Activated CD8-positive, alpha-beta memory T cell treated with anti-CD3 and anti-CD28 coated beads, Interleukin-2, amount 50 U/mL, for 4 hours (primary cell): Measurements from ENCODE around the gene ASB4.
"Not testable (repeated sequence)": the region's sequence is repeated elsewhere in the genome, so short reads cannot be mapped to it uniquely, and the experiment has no call there.

ENCODE experiments used
- DNase-seq: peaks from one replicate; pipeline ENCODE4 v3.0.0-alpha.2; 2020

ASB4 gene

DNA sequence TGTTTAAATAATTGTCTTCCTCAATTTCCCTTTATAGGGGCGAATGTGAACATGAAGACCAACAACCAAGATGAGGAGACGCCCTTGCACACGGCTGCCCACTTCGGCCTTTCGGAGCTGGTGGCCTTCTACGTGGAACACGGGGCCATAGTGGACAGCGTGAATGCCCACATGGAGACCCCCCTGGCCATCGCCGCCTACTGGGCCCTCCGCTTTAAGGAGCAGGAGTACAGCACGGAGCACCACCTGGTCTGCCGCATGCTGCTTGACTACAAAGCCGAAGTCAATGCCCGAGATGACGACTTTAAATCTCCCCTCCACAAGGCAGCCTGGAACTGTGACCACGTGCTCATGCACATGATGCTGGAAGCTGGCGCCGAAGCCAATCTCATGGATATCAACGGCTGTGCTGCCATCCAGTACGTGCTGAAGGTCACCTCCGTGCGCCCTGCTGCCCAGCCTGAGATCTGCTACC is 42.1 kb downstream of the ASB4 start:
- no peak for DNase-seq

DNA sequence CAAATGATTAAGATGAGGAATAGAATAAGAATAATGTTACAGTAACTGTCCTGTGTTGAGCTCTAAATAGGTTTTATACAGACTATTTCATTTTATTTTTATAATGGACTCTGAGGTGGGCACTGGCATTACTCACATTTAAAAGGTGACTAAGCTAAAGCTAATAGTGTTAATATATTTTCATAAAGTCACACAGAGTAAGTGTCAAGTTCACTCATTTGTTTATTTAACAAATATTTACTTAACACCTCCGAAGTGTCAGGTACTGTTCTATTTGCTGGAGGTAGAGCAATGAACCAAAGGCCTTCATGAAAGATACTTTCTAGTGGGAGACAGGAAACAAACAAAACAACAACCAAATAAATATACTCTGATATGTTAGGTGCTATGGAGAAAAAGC is 44.0 kb downstream of the ASB4 start:
- DNase-seq, result no peak

DNA sequence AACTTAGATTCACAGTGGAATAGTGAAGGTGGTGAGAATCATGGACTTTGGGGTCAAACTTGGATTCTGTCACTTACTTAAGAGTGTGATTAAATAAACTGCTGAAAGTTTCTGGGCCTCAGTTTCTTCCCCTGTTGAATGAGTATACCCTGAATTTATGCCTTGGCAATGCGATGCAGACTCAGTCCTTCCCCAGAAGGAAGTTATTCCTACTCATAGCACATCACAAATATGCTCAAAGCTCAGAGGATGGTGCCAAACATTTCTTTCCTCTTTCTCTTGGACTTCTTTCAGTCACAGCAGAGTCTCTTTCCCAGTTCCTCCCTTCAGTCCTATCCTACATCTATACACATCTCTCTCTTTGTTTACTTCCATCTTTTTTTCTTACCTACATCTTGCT is 45.1 kb downstream of the ASB4 start:
- DNase-seq, result no peak

DNA sequence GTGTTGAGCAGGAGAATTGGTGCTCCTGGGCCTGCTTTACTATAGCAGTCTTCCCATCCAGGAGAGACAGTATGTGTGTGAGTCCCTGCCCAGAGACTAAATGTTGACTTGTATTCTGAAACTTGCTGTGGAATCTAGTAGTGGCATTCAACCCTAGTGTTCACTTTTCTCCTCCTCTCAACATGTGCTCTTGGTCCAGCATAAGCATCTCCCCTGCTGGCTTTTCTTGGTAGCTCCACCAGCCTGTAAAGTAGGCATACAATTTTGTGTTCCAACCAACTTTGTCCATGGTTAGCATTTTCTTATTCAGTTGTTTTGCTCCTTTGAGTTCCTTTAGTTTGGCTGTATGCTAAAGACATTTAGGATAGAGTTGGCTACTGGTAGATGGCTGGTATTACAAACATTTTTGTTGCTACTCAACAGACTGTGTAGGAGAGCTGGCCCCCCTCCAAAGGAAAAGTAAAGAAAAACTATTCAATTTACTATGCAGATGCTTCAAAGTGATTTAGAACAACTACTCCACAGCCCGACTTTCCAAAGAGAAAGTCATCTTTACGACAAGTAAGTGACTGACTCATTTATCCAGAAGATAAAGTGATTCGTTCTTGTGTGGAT is 46.0 kb downstream of the ASB4 start:
- DNase-seq, result no peak

DNA sequence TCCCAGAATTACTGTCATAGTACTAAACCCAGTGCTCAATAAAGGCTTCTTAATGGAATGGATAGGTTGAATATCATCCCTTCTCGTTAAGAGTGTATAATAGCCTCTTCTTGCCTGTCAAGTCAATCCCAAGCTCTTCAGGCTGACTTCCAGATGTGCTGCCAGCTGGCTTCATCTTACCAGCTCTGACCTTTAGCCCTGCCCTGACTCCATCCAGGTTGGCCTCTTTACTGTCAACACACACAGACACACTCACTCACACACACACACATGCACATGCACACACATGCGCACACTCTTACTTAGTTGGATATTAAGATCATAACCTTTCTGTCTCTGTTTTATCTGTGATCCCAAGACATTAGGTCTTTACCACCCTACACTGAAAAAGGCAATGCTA is 49.1 kb downstream of the ASB4 start:
- DNase-seq, result no peak

DNA sequence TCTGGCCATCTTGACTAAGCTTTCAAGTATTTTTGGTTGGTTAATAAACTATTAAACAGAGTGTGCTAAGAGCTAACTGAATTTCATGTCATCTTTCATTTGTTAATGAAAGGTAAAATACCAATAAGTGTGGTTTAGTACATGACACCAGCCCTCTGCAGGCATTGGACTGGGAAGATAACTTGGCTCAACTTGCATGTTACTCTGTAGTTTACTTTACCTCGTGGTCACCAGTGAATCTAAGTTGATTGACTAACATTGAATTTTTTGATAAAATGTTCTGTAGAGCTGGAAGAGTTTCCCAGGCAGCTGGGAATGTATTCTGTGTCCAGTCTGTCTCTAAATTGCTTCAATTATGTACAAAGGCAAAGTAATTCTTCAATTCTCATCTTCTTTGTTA is 49.9 kb downstream of the ASB4 start:
- no peak for DNase-seq

DNA sequence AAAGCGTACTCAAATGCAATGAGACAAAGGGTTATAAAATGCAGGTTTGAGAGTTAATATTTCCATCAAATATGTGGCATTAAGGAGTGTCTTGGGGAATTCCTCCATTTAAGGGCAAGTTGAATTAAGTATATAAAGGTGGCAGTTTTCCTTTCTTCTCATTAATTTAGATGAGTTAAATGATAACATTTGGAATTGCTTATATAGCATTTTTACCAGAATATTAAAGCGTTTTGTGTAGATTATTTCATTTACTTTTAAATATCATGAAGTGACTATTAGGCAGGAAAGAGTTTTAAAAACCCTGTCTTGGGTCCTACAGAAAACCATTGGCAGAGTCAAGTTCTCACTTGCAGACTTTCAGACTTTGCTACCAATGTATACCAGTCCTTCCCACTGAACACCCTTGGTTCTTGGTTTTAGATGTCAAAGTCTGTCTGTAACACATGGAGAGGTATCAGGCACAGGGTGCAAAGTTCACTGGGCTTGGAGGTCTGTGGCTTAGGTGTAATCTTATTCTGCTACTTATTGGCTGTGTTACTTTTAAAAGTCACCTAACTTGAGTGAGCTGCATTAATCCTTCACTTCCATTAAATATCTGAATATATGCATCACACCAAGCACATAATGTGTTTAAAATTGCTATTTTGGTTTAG is 51.0 kb downstream of the ASB4 start:
- DNase-seq, result no peak

DNA sequence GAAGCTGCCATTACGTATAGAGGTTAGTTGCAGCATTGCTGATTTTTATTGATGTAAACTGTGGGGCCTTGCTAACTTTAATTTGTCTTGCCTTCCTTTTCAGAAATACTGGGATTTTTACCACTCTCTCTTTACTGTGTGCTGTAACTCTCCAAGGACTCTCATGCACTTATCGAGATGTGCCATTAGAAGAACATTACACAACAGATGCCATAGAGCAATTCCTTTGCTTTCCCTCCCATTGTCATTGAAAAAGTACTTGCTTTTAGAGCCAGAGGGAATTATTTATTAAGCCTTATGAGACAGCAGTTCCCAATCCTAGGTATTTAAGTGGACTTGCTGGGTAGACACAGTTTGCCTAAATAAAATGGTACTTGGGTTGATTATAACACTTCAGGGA is 51.7 kb downstream of the ASB4 start:
- no peak for DNase-seq

DNA sequence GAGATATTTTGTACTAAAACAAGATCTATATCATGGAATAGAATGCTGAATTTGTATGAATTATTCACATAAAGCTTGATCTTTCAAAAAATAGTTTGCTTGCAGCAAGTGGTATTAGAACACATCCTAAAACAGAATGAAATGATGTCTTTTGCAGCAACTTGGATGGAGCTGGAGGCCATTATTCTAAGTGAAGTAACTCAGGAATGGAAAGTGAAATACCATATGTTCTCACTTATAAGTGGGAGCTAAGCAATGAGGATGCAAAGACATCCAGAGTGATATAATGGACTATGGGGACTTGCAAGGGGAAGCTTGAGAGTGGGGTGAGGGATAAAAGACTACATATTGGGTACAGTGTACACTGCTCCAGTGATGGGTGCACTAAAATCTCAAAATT is 53.7 kb downstream of the ASB4 start:
- DNase-seq, result no peak

DNA sequence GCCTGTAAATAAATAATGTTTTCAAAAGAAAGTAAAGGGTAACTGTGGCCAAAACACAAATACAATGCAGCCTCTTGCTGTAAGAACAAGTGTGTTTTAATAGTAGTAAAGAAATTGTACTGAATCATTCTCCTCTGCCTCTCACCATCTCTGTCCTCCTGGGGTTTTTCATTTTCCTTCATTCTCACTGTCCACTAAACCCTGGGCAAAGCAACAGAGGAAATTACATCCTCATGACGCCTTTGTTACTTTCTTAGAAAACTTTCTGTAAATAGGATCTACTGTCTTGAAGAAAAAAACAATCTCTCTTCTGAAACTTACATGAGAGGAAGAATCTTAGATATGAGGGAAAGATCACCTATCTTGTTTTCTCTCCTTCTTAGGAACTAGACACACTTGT is 54.6 kb downstream of the ASB4 start:
- DNase-seq, result no peak

DNA sequence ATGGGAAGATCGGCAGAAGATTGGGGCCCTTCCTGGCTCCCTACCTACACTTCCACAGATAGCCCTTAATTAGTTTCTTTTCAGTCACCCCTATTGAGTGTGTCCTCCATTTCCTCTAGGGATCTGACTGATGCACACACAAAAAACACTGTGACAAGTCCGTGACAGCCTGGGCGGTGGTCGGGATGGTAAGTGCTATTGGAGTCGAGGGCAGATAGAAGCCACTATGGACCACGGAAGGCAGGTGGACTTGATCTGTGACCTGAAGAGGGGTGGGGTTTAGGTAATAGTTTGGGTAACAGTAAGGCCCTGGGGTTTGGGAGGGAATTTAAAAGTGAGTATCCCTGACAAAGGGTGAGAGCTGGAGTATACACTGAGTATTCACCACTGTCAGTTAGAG is 57.6 kb downstream of the ASB4 start:
- DNase-seq, result no peak

DNA sequence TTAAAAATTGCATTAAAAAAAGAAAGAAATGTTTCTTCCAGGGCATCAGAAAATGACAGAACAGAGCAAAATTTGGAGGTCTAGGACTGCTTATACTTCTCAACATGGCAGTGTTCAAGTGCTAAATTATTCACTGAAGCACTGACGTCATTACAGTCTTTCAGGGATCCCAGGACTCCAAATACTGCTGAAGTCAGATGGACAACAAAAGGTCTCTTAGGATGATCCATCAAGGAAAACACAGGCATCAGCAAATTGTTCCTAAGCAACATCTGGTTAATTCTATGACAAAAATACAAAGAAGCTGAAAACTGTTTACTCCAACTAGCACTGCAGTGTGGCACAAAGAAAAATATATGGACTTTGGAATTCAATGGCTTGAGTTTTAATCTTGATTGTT is 58.4 kb downstream of the ASB4 start:
- no peak for DNase-seq

DNA sequence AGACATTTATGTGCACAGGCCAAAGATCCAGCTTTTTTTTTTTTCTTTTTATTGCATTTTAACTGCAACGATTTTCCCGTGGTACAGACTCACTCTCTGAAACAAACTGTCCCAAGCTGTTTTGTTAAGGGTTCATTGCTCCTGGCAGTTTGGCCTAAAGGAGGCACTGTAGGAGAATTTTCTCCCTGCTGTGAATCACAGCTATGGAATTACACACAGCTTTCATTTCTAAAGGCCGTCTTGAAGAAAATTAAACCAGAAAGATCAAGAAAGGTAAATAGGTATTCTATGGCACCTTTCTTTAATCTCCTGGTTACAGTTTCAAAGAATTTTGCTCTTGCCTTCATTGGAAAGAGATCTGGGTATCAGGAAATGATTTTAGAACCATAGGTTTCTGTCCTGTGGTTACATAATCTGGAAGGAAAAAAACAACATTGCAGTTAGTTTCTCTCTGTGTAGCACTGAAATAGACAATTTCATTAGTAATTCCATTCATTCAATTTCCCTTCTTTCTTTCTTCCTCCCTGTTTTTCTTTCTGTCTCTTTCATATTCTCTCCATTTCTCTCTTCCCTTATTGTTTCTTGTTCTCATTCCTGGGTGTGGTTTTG is 59.4 kb downstream of the ASB4 start:
- no peak for DNase-seq

DNA sequence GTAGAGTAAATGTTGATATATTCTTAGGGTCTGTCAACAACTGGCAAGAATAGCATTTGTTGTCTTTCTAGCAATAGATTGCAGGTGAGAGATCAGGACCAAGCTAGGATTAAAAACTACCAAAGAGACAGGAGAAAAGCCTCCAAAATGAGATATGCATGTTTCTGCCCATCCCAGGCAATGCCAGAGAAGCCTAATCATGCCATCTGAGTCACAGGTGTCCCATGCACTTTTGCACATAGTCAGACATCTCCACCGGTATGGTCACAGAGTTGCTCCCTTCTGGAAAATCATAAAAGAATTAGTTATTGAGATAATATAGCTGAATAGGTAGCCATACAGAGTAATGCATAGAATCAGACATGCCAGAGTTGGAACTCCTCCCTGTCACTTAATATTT is 59.9 kb downstream of the ASB4 start:
- no peak for DNase-seq

DNA sequence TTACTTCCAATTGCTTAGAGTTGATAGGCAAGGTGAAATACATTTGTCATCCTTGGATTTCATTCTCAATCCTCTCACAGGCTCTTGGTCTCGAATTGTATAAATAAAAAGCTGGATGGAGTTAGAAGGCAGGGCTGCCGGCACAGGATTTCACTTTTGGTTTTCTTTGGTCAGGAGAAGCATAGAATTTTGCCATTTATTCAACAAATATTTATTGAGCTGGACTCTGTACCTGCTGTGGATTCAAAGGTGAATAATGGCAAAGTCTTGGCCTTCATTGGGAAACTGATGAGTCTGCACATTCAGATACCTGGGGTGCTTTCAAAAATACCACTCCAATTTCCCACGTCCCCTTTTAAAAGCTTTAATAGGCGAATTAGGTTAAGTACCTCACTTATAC is 60.9 kb downstream of the ASB4 start:
- DNase-seq, result no peak

DNA sequence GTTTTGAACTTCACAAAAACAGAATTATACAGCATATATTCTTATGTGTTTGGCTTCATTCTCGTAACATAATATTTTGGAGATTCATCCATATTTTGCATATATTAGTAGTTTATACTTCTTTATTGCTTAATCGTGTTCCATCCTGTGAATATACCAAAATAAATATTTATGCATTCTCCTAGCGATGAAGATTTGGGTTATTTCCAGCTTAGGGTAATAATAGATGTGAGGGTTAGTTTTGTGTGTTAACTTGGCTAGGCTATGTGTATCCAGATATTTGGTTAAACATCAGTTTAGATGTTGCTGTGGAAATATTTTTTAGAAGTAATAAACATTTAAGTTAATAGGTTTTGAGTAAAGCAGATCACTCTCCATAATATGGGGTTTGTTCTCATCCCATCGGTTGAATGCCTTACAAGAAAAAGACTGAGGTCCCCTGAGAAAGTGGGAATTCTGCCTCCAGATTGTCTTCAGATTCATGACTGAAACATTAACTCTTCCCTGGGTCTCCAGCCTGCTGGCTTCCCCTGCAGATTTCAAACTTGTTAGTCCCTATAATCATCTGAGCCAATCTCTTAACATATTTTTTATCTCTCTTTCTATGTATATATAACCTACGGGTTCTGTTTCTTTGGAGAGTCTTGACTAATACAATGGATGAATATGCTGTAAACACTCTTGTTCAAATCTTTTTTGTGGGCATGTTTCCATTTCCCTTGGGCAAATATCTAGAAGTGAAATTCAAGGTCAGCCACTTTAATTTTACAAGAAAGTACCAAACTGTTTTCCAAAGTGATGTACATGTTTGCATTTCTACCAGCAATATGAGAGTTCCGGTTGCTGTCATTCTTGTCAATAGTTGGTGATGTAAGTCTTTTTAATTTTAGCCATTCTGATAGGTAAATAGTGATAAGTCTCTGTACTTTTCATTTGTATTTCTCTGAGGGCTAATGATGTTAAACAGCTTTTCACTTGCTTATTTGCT is 61.9 kb downstream of the ASB4 start:
- no peak for DNase-seq

DNA sequence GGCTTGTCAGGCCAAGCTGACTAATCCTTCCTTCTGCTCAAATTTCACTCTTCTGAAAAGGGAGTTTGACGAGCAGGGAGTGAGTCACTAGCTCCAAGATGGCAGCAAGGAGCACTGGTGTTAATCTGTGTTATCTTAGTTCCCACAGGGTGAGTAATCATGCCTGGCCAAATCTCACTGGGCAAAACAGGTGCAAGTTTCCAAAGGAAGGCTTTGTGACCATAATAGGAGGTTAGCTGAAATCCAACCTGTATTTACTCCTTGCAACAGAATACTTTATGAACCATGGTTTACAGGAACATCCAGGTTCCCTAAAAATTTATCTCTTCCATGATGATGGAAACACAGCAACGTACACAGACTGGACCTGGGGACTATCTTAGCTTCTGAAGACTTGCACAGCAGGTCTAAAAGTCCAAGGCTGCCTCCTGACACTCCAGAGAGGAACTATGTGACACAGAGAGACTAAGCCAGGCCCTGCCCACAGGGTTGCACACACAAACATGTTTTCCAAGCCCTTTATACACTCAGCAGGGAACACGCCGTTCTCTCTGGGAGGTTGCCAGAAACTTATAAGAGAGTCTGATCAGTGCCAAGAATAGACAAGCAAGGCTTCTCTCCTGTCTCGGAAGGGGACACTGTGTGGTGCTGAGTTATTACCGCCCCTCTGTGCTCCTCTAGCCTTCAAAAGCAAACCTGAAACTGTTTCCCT is 64.2 kb downstream of the ASB4 start:
- DNase-seq, result no peak

DNA sequence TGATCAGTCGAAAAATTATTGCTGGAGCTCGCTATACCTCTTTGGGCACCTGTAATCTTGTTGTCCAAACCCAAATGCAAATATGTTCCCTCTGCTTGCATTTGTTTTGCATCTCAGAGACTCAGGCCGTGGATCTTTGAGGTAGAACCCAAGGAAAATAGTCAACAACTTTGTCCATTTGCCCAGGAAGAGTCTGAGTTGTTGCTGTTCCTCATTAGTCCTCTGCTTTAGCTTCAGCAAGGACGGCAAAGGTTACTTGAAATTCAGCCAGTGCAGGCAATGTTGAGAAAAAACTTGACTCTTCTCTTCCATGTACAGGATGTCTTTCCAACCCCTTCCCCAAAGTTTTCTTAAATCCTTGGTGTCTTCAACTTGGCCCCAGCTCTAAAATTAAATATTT is 64.8 kb downstream of the ASB4 start:
- DNase-seq, result no peak

DNA sequence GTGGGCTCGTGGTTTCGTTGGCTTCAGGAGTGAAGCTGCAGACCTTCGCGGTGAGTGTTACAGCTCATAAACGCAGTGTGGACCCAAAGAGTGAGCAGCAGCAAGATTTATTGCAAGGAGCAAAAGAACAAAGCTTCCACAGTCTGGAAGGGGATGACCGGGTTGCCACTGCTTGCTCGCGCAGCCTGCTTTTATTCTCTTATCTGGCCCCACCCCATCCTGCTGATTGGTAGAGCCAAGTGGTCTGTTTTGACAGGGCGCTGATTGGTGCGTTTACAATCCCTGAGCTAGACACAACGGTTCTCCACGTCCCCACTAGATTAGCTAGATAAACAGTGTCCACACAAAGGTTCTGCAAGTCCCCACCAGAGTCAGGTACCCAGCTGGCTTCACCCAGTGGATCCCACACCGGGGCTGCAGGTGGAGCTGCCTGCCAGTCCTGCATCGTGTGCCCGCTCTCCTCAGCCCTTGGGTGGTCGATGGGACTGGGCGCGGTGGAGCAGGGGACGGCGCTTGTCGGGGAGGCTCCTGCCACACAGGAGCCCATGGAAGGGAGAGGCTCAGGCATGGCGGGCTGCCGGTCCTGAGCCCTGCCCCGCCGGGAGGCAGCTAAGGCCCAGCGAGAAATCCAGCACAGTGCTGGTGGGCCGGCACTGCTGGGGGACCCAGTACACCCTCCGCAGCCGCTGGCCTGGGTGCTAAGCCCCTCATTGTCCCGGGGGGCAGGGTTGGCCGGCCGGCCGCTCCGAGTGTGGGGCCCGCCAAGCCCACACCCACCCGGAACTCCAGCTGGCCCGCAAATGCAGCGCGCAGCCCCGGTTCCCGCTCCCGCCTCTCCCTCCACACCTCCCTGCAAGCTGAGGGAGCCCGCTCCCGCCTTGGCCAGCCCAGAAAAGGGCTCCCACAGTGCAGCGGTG is 66.5 kb downstream of the ASB4 start:
- DNase-seq, result not testable (repeated sequence)

DNA sequence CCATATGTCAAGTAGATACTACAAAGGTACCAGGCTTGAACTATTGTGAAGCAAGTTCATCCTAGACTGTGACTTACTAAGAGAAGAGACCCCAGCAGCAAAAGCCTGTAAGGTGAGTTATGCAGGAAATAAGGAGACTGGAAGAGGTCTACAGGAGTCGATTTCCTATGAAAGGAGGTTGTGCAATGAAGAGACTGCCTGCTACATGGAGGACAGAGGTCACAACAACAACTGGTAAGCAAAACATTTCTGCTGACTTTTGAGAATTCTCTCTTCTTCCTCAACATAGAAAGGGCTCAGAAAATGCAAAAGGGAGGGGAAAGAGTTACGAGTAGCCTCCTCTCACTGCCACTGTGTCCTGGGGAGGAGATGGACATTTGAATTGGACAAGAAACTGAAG is 68.2 kb downstream of the ASB4 start:
- DNase-seq, result no peak

DNA sequence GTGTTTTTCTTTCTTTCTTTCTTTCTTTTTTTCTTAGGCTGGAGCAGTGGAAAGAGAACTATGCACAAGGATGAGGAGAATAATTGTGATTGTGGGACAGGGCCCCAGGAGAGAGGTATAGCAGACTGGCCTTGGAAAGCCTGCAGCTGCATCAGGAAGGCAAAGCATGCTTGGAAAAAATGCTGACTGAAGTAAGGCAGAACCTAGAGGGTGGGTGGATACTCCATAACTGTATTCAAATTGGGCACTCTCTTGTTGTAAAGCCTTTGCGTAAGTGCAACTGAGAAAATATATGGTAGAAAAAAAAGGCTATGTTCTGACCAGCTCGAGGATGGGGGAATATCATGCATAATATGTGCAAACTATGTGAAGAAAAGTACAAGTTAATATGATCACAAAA is 71.0 kb downstream of the ASB4 start:
- DNase-seq, result no peak

DNA sequence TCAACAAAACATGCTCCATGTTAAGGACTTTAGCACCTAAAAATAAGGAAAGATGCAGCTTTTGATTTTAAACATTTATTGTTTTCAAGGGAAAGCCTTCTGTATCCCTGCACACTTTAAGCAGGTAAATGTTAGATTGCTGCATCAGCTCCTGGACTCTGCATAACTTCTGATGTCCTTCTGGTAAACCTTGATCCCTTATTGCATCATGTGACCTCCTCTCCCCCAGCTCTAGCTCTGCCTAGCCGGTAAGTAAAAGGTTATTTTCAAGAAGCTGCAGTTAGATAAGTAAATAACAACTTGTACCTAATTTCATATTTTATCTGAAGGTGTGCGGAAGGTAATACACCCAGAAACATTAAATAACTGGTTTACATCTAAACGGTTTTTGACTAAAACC is 73.1 kb downstream of the ASB4 start:
- no peak for DNase-seq
